Type B pancreatic cell (in vitro differentiated cells): Measurements from ENCODE around the gene IRGQ. TPM values are rescaled to one million over a fixed set of nuclear protein-coding genes. Genes with fewer than 3 reads are reported as not detected.
A peak's percentile ranks its signal among the peaks of the same experiment; 100 is the strongest.

Source experiments
- DNase-seq: peaks from one replicate; pipeline ENCODE4 v3.0.0; 2021; ENCODE audit warnings: mixed read lengths; ENCODE audit not compliant: unreplicated experiment; ENCODE audit errors: extremely low spot score
- H3K27ac Mint-ChIP-seq: 2 replicates; pipeline ENCODE4 v1.8.0; 2021; ENCODE audit warnings: mild to moderate bottlenecking, mixed read lengths
- H3K27me3 Mint-ChIP-seq: 2 replicates; pipeline ENCODE4 v1.8.0; 2021; ENCODE audit warnings: mixed read lengths
- H3K36me3 Mint-ChIP-seq: 2 replicates; pipeline ENCODE4 v1.8.0; 2021; ENCODE audit warnings: mixed read lengths
- H3K4me1 Mint-ChIP-seq: one replicate; pipeline ENCODE4 v1.8.0; 2021; ENCODE audit warnings: mixed read lengths; ENCODE audit not compliant: unreplicated experiment
- H3K4me3 Mint-ChIP-seq: 2 replicates; pipeline ENCODE4 v1.8.0; 2021; ENCODE audit warnings: mild to moderate bottlenecking, mixed read lengths
- H3K9me3 Mint-ChIP-seq: 2 replicates; pipeline ENCODE4 v1.8.0; 2021; ENCODE audit warnings: mixed read lengths
- total RNA-seq: library from RNA; stranded (reverse); gene quantifications from 2 replicates; pipeline ENCODE4 v1.2.1, GENCODE V29; 2021; ENCODE audit warnings: low replicate concordance
- TF ChIP-seq, protein P1 (sequence below): fragments of 200-600 bp; sonication (generic); conservative IDR thresholded peaks from 2 replicates; pipeline ENCODE4 v1.5.0; 2021; ENCODE audit warnings: antibody characterized with exemption, mild to moderate bottlenecking

The IRGQ gene
- total RNA-seq, 1 donor from 2014 or later, result 41.5 TPM

DNA sequence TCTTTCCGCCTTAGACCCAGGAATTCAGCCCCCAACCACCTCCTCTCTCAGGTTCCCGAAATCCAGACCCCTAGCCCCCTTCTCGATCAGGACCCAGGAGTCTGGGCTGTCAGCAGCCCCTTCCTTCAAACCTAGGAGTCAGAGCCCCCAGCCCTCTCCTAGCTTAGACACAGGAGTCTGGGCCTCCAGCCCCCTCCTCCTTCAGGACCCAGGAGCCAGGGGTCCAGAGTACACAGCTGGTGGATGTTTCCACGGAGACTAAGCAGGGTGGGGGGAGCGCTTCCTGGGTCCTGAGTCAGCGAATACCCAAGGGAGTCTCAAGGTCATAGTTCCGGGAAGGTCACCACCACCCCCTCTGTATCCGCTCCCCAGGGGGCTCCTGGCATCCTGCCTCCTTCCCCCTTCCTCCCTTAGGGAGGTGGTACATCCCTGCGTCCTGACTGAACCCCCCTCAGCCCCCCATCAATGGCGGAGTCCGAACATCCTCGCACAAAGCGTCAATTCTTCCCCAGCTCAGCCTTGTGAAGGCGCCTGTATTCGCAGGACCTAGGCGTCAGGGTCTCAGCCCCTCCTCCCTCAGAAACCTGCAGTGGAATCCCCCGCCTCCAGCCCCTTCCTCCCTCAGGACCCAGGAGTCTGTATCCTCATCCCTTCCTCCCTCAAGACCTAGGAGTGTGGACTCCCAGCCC lies 39.1 kb upstream of the IRGQ start:
- H3K27ac Mint-ChIP-seq, result peak overlapping the region; percentile 43
- no peak for DNase-seq
- H3K4me1 Mint-ChIP-seq, result peaks cover 17% of the 10 kb centered on the region
- peak overlapping the region; percentile 72 for H3K4me3 Mint-ChIP-seq
- peaks cover 6% of the 10 kb centered on the region for H3K27me3 Mint-ChIP-seq
- H3K36me3 Mint-ChIP-seq, result no peaks in the 10 kb centered on the region
- H3K9me3 Mint-ChIP-seq, result no peaks in the 10 kb centered on the region
- TF ChIP-seq, protein P1, sequence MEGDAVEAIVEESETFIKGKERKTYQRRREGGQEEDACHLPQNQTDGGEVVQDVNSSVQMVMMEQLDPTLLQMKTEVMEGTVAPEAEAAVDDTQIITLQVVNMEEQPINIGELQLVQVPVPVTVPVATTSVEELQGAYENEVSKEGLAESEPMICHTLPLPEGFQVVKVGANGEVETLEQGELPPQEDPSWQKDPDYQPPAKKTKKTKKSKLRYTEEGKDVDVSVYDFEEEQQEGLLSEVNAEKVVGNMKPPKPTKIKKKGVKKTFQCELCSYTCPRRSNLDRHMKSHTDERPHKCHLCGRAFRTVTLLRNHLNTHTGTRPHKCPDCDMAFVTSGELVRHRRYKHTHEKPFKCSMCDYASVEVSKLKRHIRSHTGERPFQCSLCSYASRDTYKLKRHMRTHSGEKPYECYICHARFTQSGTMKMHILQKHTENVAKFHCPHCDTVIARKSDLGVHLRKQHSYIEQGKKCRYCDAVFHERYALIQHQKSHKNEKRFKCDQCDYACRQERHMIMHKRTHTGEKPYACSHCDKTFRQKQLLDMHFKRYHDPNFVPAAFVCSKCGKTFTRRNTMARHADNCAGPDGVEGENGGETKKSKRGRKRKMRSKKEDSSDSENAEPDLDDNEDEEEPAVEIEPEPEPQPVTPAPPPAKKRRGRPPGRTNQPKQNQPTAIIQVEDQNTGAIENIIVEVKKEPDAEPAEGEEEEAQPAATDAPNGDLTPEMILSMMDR, result no peak

DNA sequence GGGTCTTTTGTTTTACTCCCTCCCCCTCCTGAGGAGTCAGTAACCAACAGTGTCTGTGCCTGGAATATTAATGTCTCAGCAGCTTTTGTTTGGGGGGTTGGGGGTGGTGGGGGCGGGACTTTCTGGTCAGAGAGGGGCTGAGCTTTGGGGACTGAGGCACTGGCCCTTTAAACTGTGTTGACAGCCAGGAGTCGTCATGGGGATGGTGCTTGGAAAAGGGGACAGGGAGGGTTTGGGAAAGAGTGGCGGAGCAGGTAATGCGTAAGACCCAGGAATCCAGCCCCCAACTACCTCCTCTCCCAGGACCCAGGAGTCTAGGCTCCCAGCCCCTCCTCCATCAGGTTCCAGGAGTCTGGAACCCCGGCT lies 38.6 kb upstream of the IRGQ start:
- TF ChIP-seq, protein P1, result no peak
- peaks cover 17% of the 10 kb centered on the region for H3K4me1 Mint-ChIP-seq
- no peak overlapping the region for H3K4me3 Mint-ChIP-seq
- H3K9me3 Mint-ChIP-seq, result no peaks in the 10 kb centered on the region
- no peaks in the 10 kb centered on the region for H3K36me3 Mint-ChIP-seq
- H3K27me3 Mint-ChIP-seq, result peaks cover 6% of the 10 kb centered on the region
- no peak overlapping the region for H3K27ac Mint-ChIP-seq
- no peak for DNase-seq

DNA sequence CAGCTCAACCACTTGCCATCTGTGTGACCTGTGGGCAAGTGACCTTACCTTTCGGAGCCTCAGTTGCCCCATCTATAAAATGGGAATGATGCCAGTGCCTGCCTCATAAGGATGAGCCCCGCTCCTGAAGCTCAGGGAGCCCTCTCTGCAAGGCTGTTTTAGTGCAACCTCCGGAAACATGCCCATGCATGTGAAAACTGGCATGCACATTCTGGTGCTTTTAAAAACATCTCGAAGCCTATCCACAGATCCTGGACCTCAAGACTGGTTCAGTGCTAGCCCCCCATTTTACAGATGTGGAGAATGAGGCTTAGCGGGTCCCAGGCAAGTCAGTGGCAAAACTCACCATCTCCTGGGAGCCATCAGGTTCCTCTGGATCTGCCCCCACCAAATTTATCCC lies 38.1 kb upstream of the IRGQ start:
- Mint-ChIP-seq H3K36me3 (no peaks in the 10 kb centered on the region), H3K27me3 (peaks cover 5% of the 10 kb centered on the region), H3K27ac (no peak overlapping the region), H3K4me3 (no peak overlapping the region), H3K9me3 (no peaks in the 10 kb centered on the region), H3K4me1 (peaks cover 15% of the 10 kb centered on the region)
- TF ChIP-seq, protein P1, result no peak
- no peak for DNase-seq

GRCh38 chr19:43633520-43633919 lies 37.6 kb upstream of the IRGQ start:
- H3K36me3 Mint-ChIP-seq, result no peaks in the 10 kb centered on the region
- no peak overlapping the region for H3K27ac Mint-ChIP-seq
- TF ChIP-seq, protein P1, result no peak
- no peak overlapping the region for H3K4me3 Mint-ChIP-seq
- H3K27me3 Mint-ChIP-seq, result no peaks in the 10 kb centered on the region
- H3K4me1 Mint-ChIP-seq, result peaks cover 10% of the 10 kb centered on the region
- DNase-seq, result no peak
- H3K9me3 Mint-ChIP-seq, result no peaks in the 10 kb centered on the region

GRCh38 chr19:43631491-43631890 lies 35.6 kb upstream of the IRGQ start:
- Mint-ChIP-seq H3K9me3 (no peaks in the 10 kb centered on the region), H3K27me3 (no peaks in the 10 kb centered on the region), H3K27ac (no peak overlapping the region), H3K36me3 (peaks cover 3% of the 10 kb centered on the region), H3K4me3 (no peak overlapping the region), H3K4me1 (peaks cover 4% of the 10 kb centered on the region)
- TF ChIP-seq, protein P1, result no peak
- no peak for DNase-seq
